ENCODE data around the gene ZNF454.

ZNF454 gene

DNA sequence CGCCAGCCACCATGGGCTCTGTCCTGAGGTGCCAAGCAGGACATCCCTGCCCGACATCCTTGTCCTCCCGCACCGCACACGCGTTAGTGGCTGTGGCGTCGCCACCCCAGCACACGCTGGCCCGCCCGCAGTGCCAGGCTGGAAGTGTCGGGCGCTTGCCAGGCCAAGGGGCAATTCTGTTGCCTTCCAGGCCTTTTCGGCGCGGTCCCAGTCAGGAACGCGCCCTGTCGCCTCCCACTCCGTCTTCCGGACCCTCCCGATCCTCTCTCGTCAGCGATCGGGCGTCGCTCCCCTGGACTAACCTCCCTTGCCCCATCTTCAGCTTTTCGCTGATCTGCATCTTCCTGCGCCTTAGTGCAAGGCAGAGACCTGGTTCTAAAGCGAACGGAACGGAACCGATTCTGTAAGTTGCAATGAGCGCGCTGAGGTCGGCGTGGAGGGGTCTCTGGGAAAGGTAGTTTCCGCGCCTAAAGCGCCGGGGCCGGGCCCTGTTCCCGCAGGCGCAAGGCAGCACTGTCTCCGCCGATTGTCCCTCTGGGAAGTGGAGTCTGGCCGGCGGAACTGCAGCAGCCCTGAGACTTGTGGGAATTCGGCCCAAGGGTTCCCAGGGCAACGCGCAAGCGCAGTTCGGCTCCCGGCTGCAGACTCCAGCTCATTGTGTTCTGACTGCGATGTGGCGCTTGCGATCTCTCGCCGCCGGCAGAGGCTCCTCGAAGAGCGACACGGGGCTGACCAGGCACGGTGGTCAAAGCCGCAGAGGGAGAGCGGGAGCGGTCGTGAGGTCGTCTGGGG, at the start of gene ZNF454:
TSS of gene ZNF454 (plus strand) at position 630 of the 792 bp plus-strand sequence. CDS start 1,594 bp downstream, outside the sequence.
- Histone ChIP-seq H3K9ac (ENCODE audit: low read length) (peak within 1 kb of the TSS; percentile 66), H3K27me3 (ENCODE audit: control insufficient read depth in 1 of 2, insufficient read depth in 2 of 2, low read length in 2 of 2) (no peaks in the 10 kb centered on the region), H3K27ac (ENCODE audit: low read depth, low read length) (peak within 1 kb of the TSS; percentile 84), H3K36me3 (ENCODE audit: insufficient read depth, low read length) (no peaks in the 10 kb centered on the region), H3K9me3 (ENCODE audit: low read length) (peaks cover 18% of the 10 kb centered on the region), H3K4me3 (ENCODE audit: low read depth in 1 of 2, low read length in 2 of 2) (peak within 1 kb of the TSS; percentile 68 to 90), H3K4me1 (ENCODE audit: insufficient read depth, low read length) (peaks cover 10% of the 10 kb centered on the region)

DNA sequence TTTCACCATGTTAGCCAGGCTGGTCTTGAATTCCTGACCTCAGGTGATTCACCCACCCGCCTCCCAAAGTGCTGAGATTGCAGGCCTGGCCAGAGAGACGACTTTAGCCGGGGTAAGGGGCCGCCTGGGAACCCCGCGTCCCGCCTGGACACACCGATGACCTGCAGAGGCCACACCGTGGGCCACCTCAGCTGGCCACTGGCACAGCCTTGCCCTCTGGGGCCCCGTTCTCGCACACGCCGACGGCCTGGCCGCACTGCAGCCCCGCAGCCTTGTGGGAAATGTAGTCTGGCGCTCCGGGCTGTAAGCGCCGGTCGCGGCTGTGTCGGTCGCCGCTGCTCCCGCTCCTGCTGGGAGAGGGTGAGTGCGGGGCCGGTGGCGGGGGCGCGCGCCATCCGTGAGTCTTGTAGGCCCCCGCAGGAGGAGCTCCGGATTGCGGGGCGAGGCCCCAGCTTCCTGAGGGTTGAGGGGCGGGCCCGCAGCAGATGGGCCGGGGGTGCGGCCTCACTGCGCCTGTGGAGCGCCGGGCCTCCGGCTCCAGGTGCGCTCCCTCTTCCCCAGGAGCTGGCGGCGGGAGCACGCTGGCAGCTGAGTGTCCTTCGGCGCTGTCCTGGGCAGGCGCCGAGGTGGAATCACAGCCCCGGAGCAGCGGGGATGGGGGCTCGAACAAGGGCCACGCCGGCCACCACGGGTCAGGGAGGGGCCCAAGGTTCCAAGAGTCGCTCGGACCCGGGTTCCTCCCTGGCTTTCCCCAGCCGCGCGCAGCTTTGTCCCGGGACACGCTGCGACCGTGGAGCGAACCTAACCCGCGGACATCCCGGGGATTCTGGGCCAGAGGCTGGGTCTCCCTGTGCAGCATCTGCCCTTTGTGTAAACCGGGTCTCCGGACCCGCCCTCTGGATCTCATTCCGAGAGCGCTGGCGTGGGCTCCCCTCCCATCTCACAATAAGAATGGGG, 45.1 kb upstream of the ZNF454 start, which contains the start of gene ZFP2:
TSS of gene ZFP2 (plus strand) at position 299 of the 957 bp plus-strand sequence. CDS start 35,401 bp downstream, outside the sequence.
- Histone ChIP-seq H3K27me3 (ENCODE audit: control insufficient read depth in 1 of 2, insufficient read depth in 2 of 2, low read length in 2 of 2) (no peaks in the 10 kb centered on the region), H3K27ac (ENCODE audit: low read depth, low read length) (peak within 1 kb of the TSS; percentile 55)

DNA sequence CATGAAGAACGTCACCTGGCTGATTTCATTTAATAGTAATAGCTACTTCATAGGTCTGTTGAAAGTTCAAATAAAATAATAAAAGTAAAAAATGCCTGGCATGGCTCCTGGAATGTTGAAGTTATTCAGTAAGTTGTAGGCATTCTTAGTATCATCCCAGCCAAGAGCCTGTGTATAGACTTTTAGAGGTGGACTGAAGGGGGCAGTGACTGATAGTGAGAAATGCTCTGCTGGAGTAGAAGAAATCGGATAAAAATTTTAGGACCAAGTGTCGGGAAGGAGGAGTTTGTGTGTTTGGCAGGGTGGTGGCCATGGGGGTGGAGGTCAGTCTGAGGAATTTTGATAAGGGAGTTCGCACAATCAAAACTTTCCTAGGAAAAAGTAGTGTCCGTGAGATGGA, 41.7 kb upstream of the ZNF454 start:
- H3K36me3 ChIP-seq (ENCODE audit: insufficient read depth, low read length): no peaks in the 10 kb centered on the region
- H3K27ac ChIP-seq (ENCODE audit: low read depth, low read length): no peak overlapping the region
- H3K27me3 ChIP-seq (ENCODE audit: control insufficient read depth in 1 of 2, insufficient read depth in 2 of 2, low read length in 2 of 2): no peaks in the 10 kb centered on the region
- no peaks in the 10 kb centered on the region for H3K4me1 ChIP-seq (ENCODE audit: insufficient read depth, low read length)
- no peaks in the 10 kb centered on the region for H3K9me3 ChIP-seq (ENCODE audit: low read length)
- H3K9ac ChIP-seq (ENCODE audit: low read length): no peak overlapping the region
- no peak overlapping the region for H3K4me3 ChIP-seq (ENCODE audit: low read depth in 1 of 2, low read length in 2 of 2)

More for the DNA sequence above, 45.1 kb upstream of the ZNF454 start, which contains the start of gene ZFP2:
- H3K4me1 ChIP-seq (ENCODE audit: insufficient read depth, low read length): no peaks in the 10 kb centered on the region
- peak within 1 kb of the TSS; percentile 82 to 84 for H3K4me3 ChIP-seq (ENCODE audit: low read depth in 1 of 2, low read length in 2 of 2)
- H3K36me3 ChIP-seq (ENCODE audit: insufficient read depth, low read length): no peaks in the 10 kb centered on the region
- H3K9me3 ChIP-seq (ENCODE audit: low read length): no peaks in the 10 kb centered on the region
- peak within 1 kb of the TSS; percentile 57 for H3K9ac ChIP-seq (ENCODE audit: low read length)

DNA sequence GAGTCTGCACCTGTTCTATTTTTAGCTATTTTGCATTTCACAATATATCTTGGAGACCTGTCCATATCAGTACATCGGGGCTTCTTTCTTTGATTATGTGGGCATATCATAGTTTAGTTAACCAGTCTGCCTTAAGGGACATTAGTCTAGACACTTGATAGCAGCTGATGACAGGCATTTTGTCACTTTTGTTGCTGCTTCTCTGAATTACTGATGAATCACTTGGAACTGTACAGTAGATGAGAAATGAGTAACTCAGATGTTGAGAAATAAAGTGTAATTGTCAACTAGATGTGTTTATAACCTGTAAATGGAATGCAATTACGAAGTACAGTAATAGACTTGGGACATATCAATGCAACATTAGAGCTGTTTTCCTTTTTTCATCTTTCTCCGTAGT, 38.1 kb upstream of the ZNF454 start:
- Histone ChIP-seq H3K9me3 (ENCODE audit: low read length) (no peaks in the 10 kb centered on the region), H3K27ac (ENCODE audit: low read depth, low read length) (no peak overlapping the region), H3K9ac (ENCODE audit: low read length) (no peak overlapping the region), H3K27me3 (ENCODE audit: control insufficient read depth in 1 of 2, insufficient read depth in 2 of 2, low read length in 2 of 2) (no peaks in the 10 kb centered on the region), H3K36me3 (ENCODE audit: insufficient read depth, low read length) (peaks cover 6% of the 10 kb centered on the region), H3K4me1 (ENCODE audit: insufficient read depth, low read length) (no peaks in the 10 kb centered on the region), H3K4me3 (ENCODE audit: low read depth in 1 of 2, low read length in 2 of 2) (no peak overlapping the region)

DNA sequence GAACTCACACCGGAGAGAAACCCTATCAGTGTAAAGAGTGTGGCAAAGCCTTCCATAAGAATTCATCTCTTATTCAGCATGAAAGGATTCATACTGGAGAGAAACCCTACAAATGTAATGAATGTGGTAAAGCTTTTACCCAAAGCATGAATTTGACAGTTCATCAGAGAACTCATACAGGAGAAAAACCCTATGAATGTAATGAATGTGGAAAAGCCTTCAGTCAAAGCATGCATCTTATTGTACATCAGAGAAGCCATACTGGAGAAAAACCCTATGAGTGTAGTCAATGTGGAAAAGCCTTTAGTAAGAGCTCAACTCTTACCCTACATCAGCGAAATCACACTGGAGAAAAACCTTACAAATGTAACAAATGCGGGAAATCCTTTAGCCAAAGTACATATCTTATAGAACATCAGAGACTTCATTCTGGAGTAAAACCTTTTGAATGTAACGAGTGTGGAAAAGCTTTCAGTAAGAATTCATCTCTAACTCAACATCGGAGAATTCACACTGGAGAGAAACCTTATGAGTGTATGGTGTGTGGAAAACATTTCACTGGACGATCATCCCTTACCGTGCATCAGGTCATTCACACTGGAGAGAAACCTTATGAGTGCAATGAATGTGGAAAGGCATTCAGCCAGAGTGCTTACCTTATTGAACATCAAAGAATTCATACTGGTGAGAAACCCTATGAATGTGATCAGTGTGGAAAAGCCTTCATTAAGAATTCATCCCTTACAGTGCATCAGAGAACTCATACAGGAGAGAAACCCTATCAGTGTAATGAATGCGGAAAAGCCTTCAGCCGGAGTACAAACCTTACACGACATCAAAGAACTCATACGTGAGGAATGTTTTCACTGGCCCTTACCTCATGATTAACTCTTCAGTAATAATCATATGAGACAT, 8.9 kb upstream of the ZNF454 start:
- Histone ChIP-seq H3K9ac (ENCODE audit: low read length) (no peak overlapping the region), H3K36me3 (ENCODE audit: insufficient read depth, low read length) (peaks cover 31% of the 10 kb centered on the region), H3K9me3 (ENCODE audit: low read length) (peaks cover 73% of the 10 kb centered on the region), H3K4me3 (ENCODE audit: low read depth in 1 of 2, low read length in 2 of 2) (peak overlapping the region in 1 of 2 donors; percentile 12), H3K27ac (ENCODE audit: low read depth, low read length) (no peak overlapping the region), H3K27me3 (ENCODE audit: control insufficient read depth in 1 of 2, insufficient read depth in 2 of 2, low read length in 2 of 2) (no peaks in the 10 kb centered on the region), H3K4me1 (ENCODE audit: insufficient read depth, low read length) (no peaks in the 10 kb centered on the region)

DNA sequence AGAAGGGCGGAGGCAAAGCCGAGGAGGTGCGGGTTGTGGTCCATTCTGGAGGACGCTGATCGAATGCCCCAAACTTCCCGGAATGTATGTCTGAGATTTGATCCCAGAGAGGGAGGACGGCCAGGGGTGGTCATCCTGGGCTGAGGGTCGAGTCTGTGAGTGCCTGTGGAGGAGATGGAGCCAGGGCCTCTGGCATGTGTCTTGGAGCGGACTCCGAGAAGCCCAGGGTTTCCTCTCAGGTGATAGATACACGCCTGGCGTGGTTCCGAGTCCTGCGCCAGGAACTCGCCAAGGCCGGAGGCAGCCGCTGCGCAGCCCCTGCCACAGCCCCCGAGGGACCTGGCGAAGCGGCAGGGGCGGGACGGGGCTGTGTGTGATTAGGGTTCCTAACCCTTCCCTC, 363 bp downstream of the ZNF454 start:
- Histone ChIP-seq H3K4me1 (ENCODE audit: insufficient read depth, low read length) (peaks cover 10% of the 10 kb centered on the region), H3K9ac (ENCODE audit: low read length) (peak overlapping the region; percentile 36), H3K27ac (ENCODE audit: low read depth, low read length) (peak overlapping the region; percentile 84), H3K27me3 (ENCODE audit: control insufficient read depth in 1 of 2, insufficient read depth in 2 of 2, low read length in 2 of 2) (no peaks in the 10 kb centered on the region), H3K36me3 (ENCODE audit: insufficient read depth, low read length) (no peaks in the 10 kb centered on the region), H3K4me3 (ENCODE audit: low read depth in 1 of 2, low read length in 2 of 2) (peak overlapping the region; percentile 68 to 90), H3K9me3 (ENCODE audit: low read length) (peaks cover 17% of the 10 kb centered on the region)

DNA sequence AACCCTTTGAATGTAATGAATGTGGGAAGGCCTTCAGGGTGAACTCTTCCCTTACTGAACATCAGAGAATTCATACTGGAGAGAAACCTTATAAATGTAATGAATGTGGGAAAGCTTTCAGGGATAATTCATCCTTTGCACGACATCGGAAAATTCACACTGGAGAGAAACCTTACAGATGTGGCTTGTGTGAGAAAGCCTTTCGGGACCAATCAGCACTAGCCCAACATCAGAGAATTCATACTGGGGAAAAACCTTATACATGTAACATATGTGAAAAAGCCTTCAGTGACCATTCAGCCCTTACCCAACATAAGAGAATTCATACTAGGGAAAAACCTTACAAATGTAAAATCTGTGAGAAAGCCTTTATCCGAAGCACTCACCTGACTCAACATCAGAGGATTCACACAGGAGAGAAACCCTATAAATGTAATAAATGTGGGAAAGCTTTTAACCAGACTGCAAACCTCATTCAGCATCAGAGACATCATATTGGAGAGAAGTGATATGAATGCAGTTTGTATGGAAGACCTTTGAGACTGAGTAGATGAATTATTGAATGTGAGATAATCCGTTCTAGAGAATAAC, 24.6 kb downstream of the ZNF454 start:
- no peak overlapping the region for H3K27ac ChIP-seq (ENCODE audit: low read depth, low read length)
- H3K9ac ChIP-seq (ENCODE audit: low read length): no peak overlapping the region
- no peaks in the 10 kb centered on the region for H3K27me3 ChIP-seq (ENCODE audit: control insufficient read depth in 1 of 2, insufficient read depth in 2 of 2, low read length in 2 of 2)
- H3K36me3 ChIP-seq (ENCODE audit: insufficient read depth, low read length): peaks cover 14% of the 10 kb centered on the region
- peaks cover 72% of the 10 kb centered on the region for H3K9me3 ChIP-seq (ENCODE audit: low read length)
- H3K4me3 ChIP-seq (ENCODE audit: low read depth in 1 of 2, low read length in 2 of 2): peak overlapping the region in 1 of 2 donors; percentile 8
- H3K4me1 ChIP-seq (ENCODE audit: insufficient read depth, low read length): no peaks in the 10 kb centered on the region

DNA sequence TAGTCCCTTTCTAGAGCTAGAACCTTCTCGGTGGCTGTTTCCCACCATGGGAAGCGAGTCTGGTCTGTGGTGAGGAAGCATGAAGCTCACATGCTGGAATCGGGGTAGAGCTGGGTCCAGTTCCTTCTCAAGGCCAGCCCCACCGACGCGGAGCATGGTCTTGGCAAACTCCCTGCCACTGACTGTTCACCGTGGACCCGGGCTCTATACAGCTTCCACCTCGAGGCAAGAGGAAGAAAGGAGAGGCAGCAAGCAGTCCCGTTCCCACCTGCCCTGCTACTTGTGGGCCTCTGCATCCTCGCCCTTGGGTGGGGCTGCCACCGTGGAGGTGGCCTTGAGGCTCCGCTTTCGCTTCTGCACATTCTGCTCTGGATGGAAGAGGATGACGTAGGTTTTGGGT, 40.4 kb downstream of the ZNF454 start:
- Histone ChIP-seq H3K9ac (ENCODE audit: low read length) (no peak overlapping the region), H3K4me3 (ENCODE audit: low read depth in 1 of 2, low read length in 2 of 2) (no peak overlapping the region), H3K27me3 (ENCODE audit: control insufficient read depth in 1 of 2, insufficient read depth in 2 of 2, low read length in 2 of 2) (no peaks in the 10 kb centered on the region), H3K4me1 (ENCODE audit: insufficient read depth, low read length) (no peaks in the 10 kb centered on the region), H3K27ac (ENCODE audit: low read depth, low read length) (no peak overlapping the region), H3K36me3 (ENCODE audit: insufficient read depth, low read length) (no peaks in the 10 kb centered on the region), H3K9me3 (ENCODE audit: low read length) (peaks cover 50% of the 10 kb centered on the region)

DNA sequence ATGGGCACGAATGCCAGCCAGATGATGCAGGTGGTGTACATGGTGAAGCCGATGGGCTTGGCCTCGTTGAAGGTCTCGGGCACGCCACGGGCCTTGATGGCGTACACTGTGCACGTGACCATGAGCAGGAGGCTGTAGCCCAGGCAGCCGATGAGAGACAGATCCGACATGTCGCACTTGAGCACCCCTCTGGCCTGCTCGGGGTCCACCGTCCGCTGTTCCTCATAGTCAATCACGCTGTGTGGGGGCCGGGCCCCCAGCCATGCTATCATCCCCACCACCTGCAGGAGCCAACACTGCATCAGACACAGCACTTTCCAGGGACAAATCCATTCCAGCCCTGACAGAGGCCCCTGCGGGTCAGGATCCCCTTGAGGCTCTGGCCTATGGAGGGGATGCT, 41.9 kb downstream of the ZNF454 start:
- H3K36me3 ChIP-seq (ENCODE audit: insufficient read depth, low read length): no peaks in the 10 kb centered on the region
- no peak overlapping the region for H3K27ac ChIP-seq (ENCODE audit: low read depth, low read length)
- no peak overlapping the region for H3K4me3 ChIP-seq (ENCODE audit: low read depth in 1 of 2, low read length in 2 of 2)
- H3K9ac ChIP-seq (ENCODE audit: low read length): no peak overlapping the region
- H3K27me3 ChIP-seq (ENCODE audit: control insufficient read depth in 1 of 2, insufficient read depth in 2 of 2, low read length in 2 of 2): no peaks in the 10 kb centered on the region
- H3K9me3 ChIP-seq (ENCODE audit: low read length): peaks cover 35% of the 10 kb centered on the region
- H3K4me1 ChIP-seq (ENCODE audit: insufficient read depth, low read length): no peaks in the 10 kb centered on the region

DNA sequence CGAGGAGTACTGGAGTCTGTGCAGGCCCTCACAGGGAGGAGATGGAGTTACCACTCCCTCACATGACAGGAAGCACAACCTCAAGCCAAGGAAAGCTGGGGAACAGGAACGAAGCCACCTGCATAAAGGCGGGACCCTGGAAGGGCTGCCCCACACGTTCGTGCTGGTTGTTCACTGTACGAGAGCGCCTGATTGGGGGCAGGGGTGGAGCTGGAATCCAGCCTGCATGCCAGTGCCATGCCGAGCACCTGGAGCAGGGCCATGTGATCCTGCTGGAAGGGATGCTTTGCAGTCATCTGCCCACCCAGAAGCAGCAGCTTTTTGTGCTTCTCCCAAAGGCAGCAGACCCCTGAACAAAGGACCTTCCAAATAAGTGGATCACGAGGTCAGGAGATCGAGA, 42.7 kb downstream of the ZNF454 start:
- no peak overlapping the region for H3K27ac ChIP-seq (ENCODE audit: low read depth, low read length)
- peaks cover 30% of the 10 kb centered on the region for H3K9me3 ChIP-seq (ENCODE audit: low read length)
- no peak overlapping the region for H3K4me3 ChIP-seq (ENCODE audit: low read depth in 1 of 2, low read length in 2 of 2)
- no peaks in the 10 kb centered on the region for H3K27me3 ChIP-seq (ENCODE audit: control insufficient read depth in 1 of 2, insufficient read depth in 2 of 2, low read length in 2 of 2)
- H3K9ac ChIP-seq (ENCODE audit: low read length): no peak overlapping the region
- no peaks in the 10 kb centered on the region for H3K4me1 ChIP-seq (ENCODE audit: insufficient read depth, low read length)
- no peaks in the 10 kb centered on the region for H3K36me3 ChIP-seq (ENCODE audit: insufficient read depth, low read length)

Measured in muscle layer of colon (tissue), 2 donors.